CD14-positive monocyte (primary cell): ENCODE data around the gene HLCS. TPM values are rescaled to one million over a fixed set of nuclear protein-coding genes. Genes with fewer than 3 reads are reported as not detected.

Experiments
- DNase-seq, 3 donors: peaks; one replicate each; pipeline ENCODE4 v3.0.0-alpha.2; 2011 to 2022
- H2AFZ ChIP-seq: 2 replicates; pipeline ENCODE4 v1.6.0; 2012; ENCODE audit warnings: mild to moderate bottlenecking, low read depth, low read length, inconsistent platforms; ENCODE audit not compliant: insufficient read depth, poor library complexity, severe bottlenecking
- H3K27ac ChIP-seq, 2 donors: 1 replicate in 1 of 2; 2 replicates in 1 of 2; pipeline ENCODE4 v1.5.1; 2012 to 2013; ENCODE audit warnings: low read length in 2 of 2, control low read depth in 1 of 2, inconsistent platforms in 1 of 2, low read depth in 1 of 2, mild to moderate bottlenecking in 1 of 2
- H3K27me3 ChIP-seq, 2 donors: one replicate each; pipeline versions ENCODE4 v1.6.0 to v1.6.1; 2011 to 2013; ENCODE audit warnings: low read length in 2 of 2; ENCODE audit not compliant: control insufficient read depth in 2 of 2, insufficient read depth in 2 of 2
- H3K36me3 ChIP-seq, 2 donors: replicated peaks in 1 of 2; 1 replicate in 1 of 2; 2 replicates in 1 of 2; pipeline versions ENCODE4 v1.5.1 to v1.6.1; 2012 to 2013; ENCODE audit warnings: low read length in 2 of 2, control low read depth in 1 of 2, inconsistent platforms in 1 of 2, mild to moderate bottlenecking in 1 of 2; ENCODE audit not compliant: insufficient read depth in 2 of 2, control insufficient read depth in 1 of 2
- H3K4me1 ChIP-seq, 2 donors: 1 replicate in 1 of 2; 2 replicates in 1 of 2; pipeline versions ENCODE4 v1.5.1 to v1.6.1; 2012 to 2013; ENCODE audit warnings: low read length in 2 of 2, control low read depth in 1 of 2, inconsistent platforms in 1 of 2, mild to moderate bottlenecking in 1 of 2, moderate library complexity in 1 of 2; ENCODE audit not compliant: insufficient read depth in 2 of 2, control insufficient read depth in 1 of 2
- H3K4me2 ChIP-seq: replicated peaks from 2 replicates; pipeline ENCODE3; 2012; ENCODE audit warnings: low read length, moderate library complexity, mild to moderate bottlenecking; ENCODE audit not compliant: poor library complexity, severe bottlenecking; ENCODE audit errors: extremely low read depth
- H3K4me3 ChIP-seq, 3 experiments: fragments of 200-600 bp in 1 of 3; sonication (generic) in 1 of 3; replicated peaks in 1 of 3; 1 replicate in 2 of 3; 2 replicates in 1 of 3; pipeline ENCODE4 v1.5.1; 2011 to 2013; ENCODE audit warnings: low read length in 3 of 3, mild to moderate bottlenecking in 3 of 3, control low read depth in 2 of 3, low read depth in 2 of 3, inconsistent platforms in 1 of 3, moderate library complexity in 1 of 3
- H3K79me2 ChIP-seq: 2 replicates; pipeline ENCODE4 v1.6.0; 2012; ENCODE audit warnings: mild to moderate bottlenecking, control low read depth, inconsistent platforms, low read length, moderate library complexity; ENCODE audit not compliant: insufficient read depth
- H3K9ac ChIP-seq: 2 replicates; pipeline ENCODE4 v1.6.0; 2017; ENCODE audit warnings: low read length, mild to moderate bottlenecking; ENCODE audit not compliant: insufficient read depth, poor library complexity, severe bottlenecking
- H3K9me3 ChIP-seq, 2 donors: replicated peaks in 1 of 2; 1 replicate in 1 of 2; 2 replicates in 1 of 2; pipeline versions ENCODE4 v1.5.1 to v1.6.1; 2012 to 2013; ENCODE audit warnings: low read length in 2 of 2, control low read depth in 1 of 2; ENCODE audit not compliant: control insufficient read depth in 1 of 2, insufficient read depth in 1 of 2
- H4K20me1 ChIP-seq: 2 replicates; pipeline ENCODE4 v1.6.0; 2012; ENCODE audit warnings: mild to moderate bottlenecking, low read length, control low read depth, moderate library complexity; ENCODE audit not compliant: insufficient read depth
- H3K27ac Mint-ChIP-seq, 7 donors: one replicate each; pipeline ENCODE4 v1.8.0; 2020; ENCODE audit warnings: mild to moderate bottlenecking in 7 of 7, mixed read lengths in 7 of 7, moderate library complexity in 6 of 7, inconsistent platforms in 2 of 7
- H3K27me3 Mint-ChIP-seq, 3 donors: one replicate each; pipeline ENCODE4 v1.8.0; 2021 to 2022; ENCODE audit warnings: low read depth in 3 of 3, mild to moderate bottlenecking in 3 of 3, mixed read lengths in 3 of 3, moderate library complexity in 3 of 3, inconsistent platforms in 1 of 3
- H3K36me3 Mint-ChIP-seq, 2 donors: one replicate each; pipeline ENCODE4 v1.8.0; 2020; ENCODE audit warnings: mixed read lengths in 2 of 2, inconsistent platforms in 1 of 2, mild to moderate bottlenecking in 1 of 2
- H3K4me1 Mint-ChIP-seq: one replicate; pipeline ENCODE4 v1.8.0; 2020; ENCODE audit warnings: mild to moderate bottlenecking, mixed read lengths
- H3K4me3 Mint-ChIP-seq, 2 donors: one replicate each; pipeline ENCODE4 v1.8.0; 2020; ENCODE audit warnings: mild to moderate bottlenecking in 2 of 2, mixed read lengths in 2 of 2, moderate library complexity in 1 of 2
- H3K9me3 Mint-ChIP-seq, 7 donors: one replicate each; pipeline ENCODE4 v1.8.0; 2020 to 2022; ENCODE audit warnings: mixed read lengths in 7 of 7, mild to moderate bottlenecking in 6 of 7, moderate library complexity in 6 of 7, inconsistent platforms in 2 of 7
- WGBS: methylation state at CpG from one replicate; pipeline ENCODE4 v1.1.5; 2013; ENCODE audit warnings: missing lambda C conversion rate; ENCODE audit not compliant: insufficient coverage; 5-methylcytosine and 5-hydroxymethylcytosine counted together
- intact Hi-C, 2 donors: fragments of 100-400 bp; cut with micrococcal nuclease; formaldehyde crosslinking; loops; one replicate each; pipeline versions ENCODE4 v1.15.0 to v1.15.1; 2023
- polyA plus RNA-seq, 3 donors: library from polyadenylated mRNA; depleted of rRNA in 1 of 3; unstranded in 2 of 3; stranded (reverse) in 1 of 3; fragments of 300-500 nt in 2 of 3; fragments of >200 nt in 1 of 3; fragmentation: Illumina TruSeq in 2 of 3; gene quantifications; 1 replicate in 2 of 3; 2 replicates in 1 of 3; pipeline ENCODE4 v1.2.3, GENCODE V29; 2012 to 2021
- TF ChIP-seq, protein P1 (sequence below): fragments of 200-600 bp; IDR thresholded peaks from one replicate; pipeline ENCODE4 v1.8.0; 2022; ENCODE audit warnings: antibody characterized with exemption, mild to moderate bottlenecking

The HLCS gene
- polyA plus RNA-seq, 3 donors, result 2.1 to 3.1 (median 2.2) TPM

DNA sequence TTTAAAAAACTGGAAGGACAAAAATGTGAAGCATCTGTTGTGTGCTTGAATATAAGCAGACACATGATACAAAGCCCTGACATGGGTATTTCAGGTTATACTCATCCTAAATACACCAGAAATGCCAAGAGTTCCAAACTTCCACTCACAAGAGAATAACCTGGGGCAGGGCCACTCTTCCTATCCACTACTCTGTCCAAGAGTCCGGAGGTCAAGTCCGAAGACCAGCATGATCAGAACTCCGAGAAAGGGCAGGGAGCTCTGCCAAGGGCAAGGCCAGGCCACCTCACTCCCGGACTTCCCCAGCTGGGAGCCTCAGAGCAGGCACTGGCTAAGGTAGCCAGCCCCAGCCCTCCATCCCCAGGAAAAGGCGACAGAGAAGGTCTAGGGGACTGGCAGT lies 37.5 kb downstream of the HLCS start:
- Mint-ChIP-seq H3K27me3 (no peaks in the 10 kb centered on the region), H3K4me3 (no peak overlapping the region), H3K36me3 (peaks cover 5 to 7% of the 10 kb centered on the region in 2 donors), H3K27ac (no peak overlapping the region), H3K4me1 (no peaks in the 10 kb centered on the region), H3K9me3 (no peaks in the 10 kb centered on the region)
- Histone ChIP-seq H3K27me3 (no peaks in the 10 kb centered on the region), H4K20me1 (no peaks in the 10 kb centered on the region), H3K4me1 (no peaks in the 10 kb centered on the region), H3K9ac (no peak overlapping the region), H3K79me2 (no peaks in the 10 kb centered on the region), H3K4me3 (no peak overlapping the region), H3K36me3 (no peaks in the 10 kb centered on the region), H3K4me2 (no peak overlapping the region), H3K27ac (no peak overlapping the region), H3K9me3 (no peaks in the 10 kb centered on the region), H2AFZ (no peak overlapping the region)
- TF ChIP-seq, protein P1, sequence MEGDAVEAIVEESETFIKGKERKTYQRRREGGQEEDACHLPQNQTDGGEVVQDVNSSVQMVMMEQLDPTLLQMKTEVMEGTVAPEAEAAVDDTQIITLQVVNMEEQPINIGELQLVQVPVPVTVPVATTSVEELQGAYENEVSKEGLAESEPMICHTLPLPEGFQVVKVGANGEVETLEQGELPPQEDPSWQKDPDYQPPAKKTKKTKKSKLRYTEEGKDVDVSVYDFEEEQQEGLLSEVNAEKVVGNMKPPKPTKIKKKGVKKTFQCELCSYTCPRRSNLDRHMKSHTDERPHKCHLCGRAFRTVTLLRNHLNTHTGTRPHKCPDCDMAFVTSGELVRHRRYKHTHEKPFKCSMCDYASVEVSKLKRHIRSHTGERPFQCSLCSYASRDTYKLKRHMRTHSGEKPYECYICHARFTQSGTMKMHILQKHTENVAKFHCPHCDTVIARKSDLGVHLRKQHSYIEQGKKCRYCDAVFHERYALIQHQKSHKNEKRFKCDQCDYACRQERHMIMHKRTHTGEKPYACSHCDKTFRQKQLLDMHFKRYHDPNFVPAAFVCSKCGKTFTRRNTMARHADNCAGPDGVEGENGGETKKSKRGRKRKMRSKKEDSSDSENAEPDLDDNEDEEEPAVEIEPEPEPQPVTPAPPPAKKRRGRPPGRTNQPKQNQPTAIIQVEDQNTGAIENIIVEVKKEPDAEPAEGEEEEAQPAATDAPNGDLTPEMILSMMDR, result no peak
- intact Hi-C loops, result loop anchor here (5.0 kb wide), 2 partner anchors 297 to 422 kb away; no protein-coding TSS in a partner anchor
- no peak for DNase-seq
- WGBS, result 100% methylated on average over 4 of the region's 5 CpGs

DNA sequence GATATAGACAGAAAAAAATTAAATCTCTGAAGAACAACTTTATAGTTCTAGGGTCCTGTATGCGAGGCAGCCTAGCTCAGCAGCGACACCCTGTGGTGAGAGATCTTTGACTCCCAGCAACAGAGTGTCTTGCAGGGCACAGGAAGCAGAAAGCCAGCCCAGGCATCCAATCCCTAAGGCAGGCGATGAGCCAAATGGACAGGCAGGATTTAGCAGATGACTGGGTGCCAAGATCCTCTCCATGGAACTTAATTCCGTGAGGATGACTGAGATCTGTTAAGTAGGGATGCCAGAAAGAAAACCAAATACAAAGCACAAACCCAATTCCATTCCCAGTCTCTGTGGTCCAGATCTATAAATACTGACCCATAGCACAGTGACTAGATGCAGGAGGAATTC lies 38.8 kb downstream of the HLCS start:
- H3K4me1 Mint-ChIP-seq, result no peaks in the 10 kb centered on the region
- no peaks in the 10 kb centered on the region for H3K9me3 Mint-ChIP-seq
- 10% methylated on average over 2 of the region's 4 CpGs for WGBS
- Histone ChIP-seq H2AFZ (no peak overlapping the region), H3K4me3 (no peak overlapping the region), H3K36me3 (no peaks in the 10 kb centered on the region), H3K4me1 (no peaks in the 10 kb centered on the region), H3K9ac (no peak overlapping the region), H4K20me1 (no peaks in the 10 kb centered on the region), H3K4me2 (no peak overlapping the region), H3K27ac (no peak overlapping the region), H3K9me3 (no peaks in the 10 kb centered on the region), H3K27me3 (no peaks in the 10 kb centered on the region), H3K79me2 (no peaks in the 10 kb centered on the region)
- peaks cover 0 to 3% of the 10 kb centered on the region in 2 donors for H3K36me3 Mint-ChIP-seq
- intact Hi-C loops, result loop anchor here (2.0 to 5.0 kb wide), 4 partner anchors 295 to 507 kb away; no protein-coding TSS in a partner anchor
- no peak overlapping the region for H3K27ac Mint-ChIP-seq
- no peaks in the 10 kb centered on the region for H3K27me3 Mint-ChIP-seq
- DNase-seq, result peak; percentile 23 to 47 (median 44)
- TF ChIP-seq, protein P1, result peak; percentile 81
- no peak overlapping the region for H3K4me3 Mint-ChIP-seq
